LNCaP clone FGC (cell line): ENCODE data around the gene TMEM116.

Experiments
- DNase-seq: peaks from one replicate; pipeline ENCODE4 v3.0.0-alpha.2; 2011; ENCODE audit warnings: low read depth
- H3K4me3 ChIP-seq: 2 replicates; pipeline ENCODE4 v1.5.1; 2011; ENCODE audit warnings: mild to moderate bottlenecking, low read depth, low read length, control low read depth
- CTCF ChIP-seq: IDR thresholded peaks from 2 replicates; pipeline ENCODE4 v1.5.1; 2012; ENCODE audit warnings: mild to moderate bottlenecking; ENCODE audit not compliant: control insufficient read depth, insufficient read depth; ENCODE audit errors: extremely low read depth

TMEM116 gene

GRCh38 chr12:111887926-111888745 is 124.8 kb downstream of the TMEM116 start:
- no peak for TF ChIP-seq CTCF
- no peak overlapping the region for H3K4me3 ChIP-seq
- DNase-seq = no peak

DNA sequence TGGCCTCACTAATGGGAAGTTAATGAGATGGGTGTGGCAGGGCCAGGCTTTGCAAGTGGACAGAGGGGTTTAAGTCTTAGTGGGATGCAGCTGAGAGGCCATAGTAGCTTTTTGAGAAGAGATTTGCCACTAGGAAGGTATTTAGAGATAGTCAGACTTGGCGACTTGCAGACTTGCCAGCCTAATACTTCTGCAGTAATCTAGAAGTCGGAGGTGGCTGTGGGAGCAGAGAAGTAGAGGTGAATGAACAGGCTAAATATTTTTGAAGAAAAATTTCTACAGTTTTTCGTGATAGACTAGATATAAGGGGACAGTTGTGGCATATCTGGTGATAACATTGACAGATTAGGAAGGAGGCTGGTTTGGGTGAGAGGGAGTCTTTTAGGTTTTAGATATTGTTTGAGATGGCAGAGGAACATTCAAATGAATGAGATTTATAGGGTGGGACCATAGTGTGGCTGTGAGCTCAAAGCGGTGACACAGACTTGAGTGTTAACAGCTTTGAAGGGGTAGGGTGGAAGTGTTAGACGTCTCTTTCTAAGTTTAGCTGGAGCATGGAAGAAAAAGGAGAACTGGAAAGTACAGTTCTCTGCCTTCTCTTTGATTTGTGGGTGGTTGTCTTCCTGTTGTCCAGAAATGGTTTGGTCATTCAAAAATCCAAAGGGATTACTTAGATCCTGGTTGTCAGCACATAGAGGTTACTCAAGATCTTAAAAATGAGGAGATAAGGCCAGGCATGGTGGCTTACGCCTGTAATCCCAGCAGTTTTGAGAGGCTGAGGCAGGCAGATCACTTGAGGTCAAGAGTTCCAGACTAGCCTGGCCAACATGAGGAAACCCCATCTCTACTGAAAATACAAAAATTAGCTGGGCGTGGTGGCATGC is 126.1 kb downstream of the TMEM116 start:
- no peak overlapping the region for H3K4me3 ChIP-seq
- TF ChIP-seq CTCF = no peak
- no peak for DNase-seq

- DNase-seq = no peak
- no peak overlapping the region for H3K4me3 ChIP-seq
- no peak for TF ChIP-seq CTCF
These were observed 131.2 kb downstream of the TMEM116 start for GRCh38 chr12:111881716-111882115.
